GM21619 (cell line): ENCODE results near the gene CRACDL.

ENCODE experiments used
- ATAC-seq: cut with Tn5 transposase; IDR thresholded peaks from one replicate; pipeline ENCODE4 v1.9.1; 2021; ENCODE audit not compliant: unreplicated experiment

CRACDL gene

DNA sequence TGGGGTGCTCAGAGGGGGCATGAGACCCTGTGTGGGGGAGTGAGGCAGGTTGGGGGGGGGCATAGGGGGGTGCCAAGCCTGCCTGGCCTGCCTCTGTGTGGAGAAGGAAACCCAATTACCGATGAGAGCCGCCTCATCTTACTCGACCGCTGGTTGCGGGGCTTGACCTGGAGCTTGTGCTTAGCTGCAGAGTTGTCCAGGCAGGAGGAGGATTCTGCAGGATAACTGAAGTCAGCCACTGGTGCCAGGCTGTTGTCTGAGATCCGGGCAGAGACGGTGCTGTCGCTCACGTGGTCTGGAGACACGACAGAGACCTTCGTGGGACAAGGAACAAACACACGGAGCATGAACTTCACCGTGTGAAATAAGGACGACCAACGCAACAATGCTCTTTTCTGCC is 109.2 kb downstream of the CRACDL start:
- ATAC-seq: no peak

GRCh38 chr2:98825858-98826257 is 110.2 kb downstream of the CRACDL start:
- ATAC-seq: no peak

DNA sequence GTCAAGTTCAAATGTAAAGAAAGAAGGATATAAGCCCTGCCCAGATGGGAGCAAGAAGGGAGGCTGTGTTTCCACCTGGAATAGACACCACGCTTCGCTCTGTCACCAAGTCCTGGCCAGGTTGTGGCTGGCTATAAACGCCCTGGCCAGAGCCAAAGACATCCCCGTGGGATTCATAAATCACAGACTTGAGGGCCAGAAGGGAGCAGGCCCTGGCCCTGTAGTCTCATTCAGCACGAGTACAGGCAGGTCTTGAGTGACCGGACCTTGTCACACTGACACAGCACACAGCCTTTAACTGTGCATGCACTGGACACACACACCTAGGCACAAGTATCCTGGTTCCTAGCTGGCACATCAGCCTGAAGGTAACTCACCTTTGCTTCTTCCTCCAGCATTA is 110.6 kb downstream of the CRACDL start:
- ATAC-seq: no peak

DNA sequence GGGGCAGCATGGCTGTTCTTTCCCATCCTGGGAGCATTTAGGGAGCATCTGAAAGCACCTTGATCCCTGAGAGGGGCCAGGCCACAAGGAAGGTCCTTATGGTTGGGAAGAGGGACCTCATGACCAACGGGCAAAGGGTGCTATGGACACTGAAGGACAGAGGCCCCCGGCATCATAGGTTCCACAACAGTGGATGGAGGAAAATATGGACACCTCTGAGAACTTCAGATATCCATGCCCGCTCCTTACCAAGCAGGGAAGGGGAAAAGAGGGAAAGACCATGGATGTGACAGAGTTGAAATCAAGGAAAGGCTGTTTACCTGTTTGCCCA is 111.0 kb downstream of the CRACDL start:
- no peak for ATAC-seq

- ATAC-seq: no peak
Measured at GRCh38 chr2:98824256-98825019, 111.6 kb downstream of the CRACDL start.

DNA sequence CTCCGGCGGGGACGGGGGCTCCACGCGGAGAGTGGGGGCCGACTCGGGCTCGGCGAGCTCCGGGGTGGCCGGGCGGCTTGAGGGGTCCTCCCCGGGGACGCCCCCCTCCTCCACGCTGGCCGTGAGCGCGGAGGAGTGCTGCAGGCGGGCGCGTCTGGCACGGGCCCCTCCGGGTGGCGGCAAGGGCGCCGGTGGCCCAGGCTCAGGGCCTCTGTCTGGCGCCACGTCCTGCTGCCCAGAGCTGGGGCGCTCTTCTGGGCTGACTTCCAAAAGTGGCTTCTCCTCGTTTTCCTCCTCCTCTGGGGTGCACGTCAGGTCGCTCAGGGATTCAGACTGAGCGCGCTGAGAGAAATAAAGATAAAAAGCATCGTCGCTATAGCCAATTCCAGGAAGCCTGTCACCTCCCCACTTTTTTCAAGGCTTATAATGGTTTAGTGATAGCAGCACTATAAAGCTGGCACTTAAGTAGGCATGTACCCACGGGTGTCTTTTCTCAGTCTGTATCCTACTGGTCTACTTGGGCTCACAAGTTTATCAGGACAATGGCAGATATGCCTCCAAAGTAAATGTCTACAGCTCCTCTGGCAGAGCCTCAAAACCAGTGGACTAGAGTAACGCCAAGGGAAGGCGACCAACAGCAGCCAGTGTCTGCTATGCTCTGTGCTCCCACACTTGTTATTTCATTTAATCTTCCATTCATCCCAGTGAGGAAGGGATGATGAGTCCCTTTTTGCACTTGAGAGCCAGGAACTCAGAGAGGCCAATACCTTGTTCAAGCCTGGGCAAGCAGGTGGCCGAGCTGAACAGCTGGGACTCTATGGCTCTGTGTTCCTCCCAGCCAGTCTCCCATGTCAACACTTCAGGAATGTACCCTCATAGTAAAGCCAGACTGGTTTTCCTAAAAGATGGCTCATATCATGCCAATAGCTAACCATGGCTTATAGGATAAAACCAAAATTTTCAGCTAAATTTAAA is 112.5 kb downstream of the CRACDL start:
- no peak for ATAC-seq

DNA sequence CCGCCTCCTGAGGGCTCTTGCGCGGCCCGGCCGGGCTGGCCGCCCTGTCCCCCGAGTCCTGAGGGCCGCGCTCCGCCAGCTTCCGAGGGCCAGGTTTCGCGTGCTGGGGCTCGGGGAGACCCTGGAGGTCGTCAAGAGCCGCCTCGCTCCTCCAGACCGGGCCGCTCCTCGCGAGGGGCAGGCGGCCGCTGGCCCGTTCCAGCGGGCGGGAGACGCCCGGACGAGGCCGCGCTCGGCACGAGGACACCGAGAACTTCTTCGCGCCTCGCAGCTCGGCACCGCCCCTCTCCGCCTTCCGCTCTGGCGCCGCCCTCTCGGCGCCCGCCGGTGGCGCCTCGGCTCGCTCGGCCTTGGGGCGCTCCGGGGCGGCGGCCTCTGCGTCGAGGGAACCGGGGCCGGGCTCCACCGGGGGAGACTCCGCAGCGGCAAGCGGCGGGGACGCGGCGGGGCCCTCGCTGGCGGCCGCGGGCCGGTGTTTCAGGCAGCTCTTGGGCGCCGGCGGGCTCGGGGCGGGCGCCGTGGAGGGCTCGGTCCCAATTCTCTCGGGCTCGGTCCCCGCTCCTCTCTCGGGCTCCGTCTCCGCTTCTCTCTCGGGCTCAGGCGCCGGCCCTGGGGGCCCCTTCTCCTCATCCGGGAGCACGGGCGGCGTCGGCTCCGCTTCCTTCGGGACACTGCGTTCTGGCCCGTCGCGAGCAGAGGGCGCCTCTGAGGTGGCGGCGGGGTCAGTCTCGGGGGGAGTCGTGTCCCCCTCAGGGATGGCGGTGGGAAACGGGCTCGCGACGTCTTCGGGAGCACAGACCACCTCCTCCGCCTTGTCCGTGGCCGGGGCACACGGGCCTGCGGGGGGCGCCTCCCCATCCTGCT is 113.5 kb downstream of the CRACDL start:
- no peak for ATAC-seq

- ATAC-seq: no peak
Measured at GRCh38 chr2:98821629-98822135, 114.3 kb downstream of the CRACDL start.

GRCh38 chr2:98819231-98819766 is 116.7 kb downstream of the CRACDL start:
- no peak for ATAC-seq

DNA sequence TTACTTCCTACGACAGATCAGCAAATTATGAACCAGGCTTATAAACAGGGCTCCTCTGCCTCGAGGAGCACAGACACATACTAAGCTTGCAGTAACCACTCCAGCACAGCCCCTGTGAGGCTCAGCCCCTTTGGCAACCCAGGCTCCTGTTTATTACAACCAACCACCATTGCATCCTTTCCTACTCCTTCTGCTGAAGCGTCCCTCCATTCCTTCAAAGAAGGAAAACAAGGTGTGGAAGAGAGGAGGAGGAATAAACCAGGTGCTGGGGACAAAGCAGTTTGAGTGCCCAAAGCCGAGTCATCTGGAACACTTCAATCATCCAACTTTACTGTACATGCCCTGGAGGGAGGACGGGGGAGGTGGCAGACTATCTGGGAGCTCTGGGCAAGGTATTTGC is 117.9 kb downstream of the CRACDL start:
- ATAC-seq: no peak

GRCh38 chr2:98816281-98816680 is 119.7 kb downstream of the CRACDL start:
- no peak for ATAC-seq

DNA sequence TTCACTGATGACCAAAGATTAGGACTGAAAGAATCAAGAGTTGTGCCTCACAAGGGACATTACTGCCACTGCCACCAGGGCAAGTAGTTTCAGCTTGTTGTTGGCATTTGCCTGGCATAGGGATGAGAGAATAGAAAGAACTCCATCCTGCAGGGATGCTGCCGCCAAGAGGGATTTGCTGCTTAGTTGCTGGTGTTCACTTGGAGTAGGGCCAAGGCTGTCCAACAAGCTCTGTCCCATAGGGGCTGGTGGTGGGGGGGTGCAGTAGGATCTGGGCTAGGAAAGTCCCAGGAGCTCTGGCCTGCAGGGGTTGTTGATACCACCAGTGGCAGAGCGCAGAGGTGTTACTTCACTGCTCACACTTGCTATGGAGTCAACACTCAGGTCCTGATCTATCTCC is 120.2 kb downstream of the CRACDL start:
- ATAC-seq: no peak

DNA sequence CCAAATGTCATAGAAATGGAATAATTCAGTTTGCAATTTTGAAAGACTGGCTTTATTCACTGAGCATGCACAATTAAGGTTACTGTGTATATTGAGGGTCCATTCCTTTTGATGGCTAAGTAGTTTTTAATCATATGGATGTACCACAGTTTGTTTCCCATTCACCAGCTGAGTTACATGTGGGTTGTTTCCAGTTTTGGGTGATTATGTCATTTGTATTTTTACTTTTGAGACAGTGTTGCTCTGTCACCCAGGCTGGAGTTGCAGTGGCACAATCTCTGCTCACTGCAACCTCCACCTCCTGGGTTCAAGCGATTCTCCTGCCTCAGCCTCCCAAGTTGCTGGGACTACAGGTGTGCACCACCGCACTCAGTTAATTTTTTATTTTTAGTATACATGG is 124.3 kb downstream of the CRACDL start:
- ATAC-seq: no peak

DNA sequence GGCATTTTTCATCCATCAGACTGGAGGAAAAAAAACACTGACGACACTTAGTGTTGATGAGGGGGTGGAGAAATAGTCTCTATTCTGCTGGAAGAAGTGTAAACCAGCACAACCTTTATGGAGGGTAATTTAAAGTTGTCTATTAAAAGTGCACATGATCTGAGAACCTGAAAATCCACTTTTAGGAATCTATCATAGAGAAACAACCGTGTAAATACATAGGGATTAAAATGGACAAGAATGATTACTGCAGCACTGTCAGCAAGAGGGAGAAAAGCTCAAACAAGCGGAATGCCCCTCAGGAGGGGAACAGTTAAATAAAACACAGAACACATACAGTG is 125.5 kb downstream of the CRACDL start:
- ATAC-seq: no peak

DNA sequence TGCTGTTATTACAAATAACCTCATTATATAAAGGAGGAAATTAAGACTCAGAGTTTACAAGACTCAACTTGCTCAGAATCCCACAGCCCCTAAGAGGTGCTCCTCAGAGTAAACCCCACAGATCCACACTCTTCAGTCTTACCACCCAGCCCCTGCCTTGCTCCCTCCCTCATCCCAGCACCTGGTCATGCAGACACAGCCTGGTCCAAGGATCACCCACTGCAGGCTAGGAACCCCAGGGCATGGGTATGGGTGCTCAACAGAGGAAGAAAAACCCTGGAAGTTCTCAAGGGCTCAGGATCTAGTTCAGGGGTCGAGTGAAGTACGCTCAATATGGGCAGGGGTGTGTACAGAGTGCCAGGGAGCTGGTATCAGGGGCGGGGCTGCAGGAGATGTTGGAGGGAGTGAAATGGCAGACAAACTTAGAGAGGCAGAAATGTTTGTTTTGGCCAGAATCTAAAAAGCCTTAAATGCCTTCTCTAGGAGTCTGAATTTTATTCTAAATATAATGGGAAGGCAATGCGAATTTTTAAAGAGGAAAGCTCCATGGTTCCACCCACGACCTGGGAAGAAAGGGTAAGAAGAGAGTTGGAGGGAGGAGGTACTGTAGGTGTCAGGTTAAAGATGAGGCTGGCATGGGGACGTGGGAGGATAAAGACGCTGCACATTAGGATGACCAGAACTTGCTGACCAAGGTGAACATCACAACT is 126.0 kb downstream of the CRACDL start:
- no peak for ATAC-seq

- no peak for ATAC-seq
Measured at GRCh38 chr2:98809116-98809515, 126.9 kb downstream of the CRACDL start.

GRCh38 chr2:98808546-98808945 is 127.5 kb downstream of the CRACDL start:
- no peak for ATAC-seq

GRCh38 chr2:98807929-98808328 is 128.1 kb downstream of the CRACDL start:
- no peak for ATAC-seq

- ATAC-seq: no peak
Measured at GRCh38 chr2:98807221-98807620, 128.8 kb downstream of the CRACDL start.

DNA sequence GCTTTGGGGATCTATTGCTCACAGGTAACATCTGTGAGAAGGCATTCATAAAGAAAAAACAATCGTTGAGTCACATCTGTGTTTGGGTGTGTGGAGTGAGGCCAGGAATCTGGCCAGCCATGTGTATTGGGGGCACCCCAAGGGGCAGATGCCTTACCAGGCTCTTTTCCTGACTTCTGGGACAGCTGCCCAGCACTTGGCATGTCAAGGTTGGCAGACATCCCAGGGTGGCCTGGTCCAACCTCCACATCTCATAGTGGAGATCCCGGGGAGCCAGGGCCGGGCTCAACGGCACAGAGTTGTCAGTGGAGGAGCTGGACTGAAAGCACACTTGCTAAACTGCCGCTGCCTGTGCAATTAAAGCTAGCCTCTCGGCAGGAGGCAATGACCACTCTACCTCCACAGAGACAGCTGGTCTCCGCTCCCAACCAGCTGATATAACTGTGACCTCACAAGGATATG is 129.8 kb downstream of the CRACDL start:
- no peak for ATAC-seq
